T-helper 2 cell treated with Interferon-gamma antibody and Interleukin-4, amounts not matched to agents 5 μg/mL and 100 μg/mL, for 36 hours (primary cell): ENCODE measurements around the gene ZC3H7B.

Experiments
- DNase-seq: peaks from one replicate; pipeline ENCODE4 v3.0.0; 2021; ENCODE audit warnings: low spot score
- H3K27ac Mint-ChIP-seq: one replicate; pipeline ENCODE4 v1.8.0; 2021; ENCODE audit warnings: mild to moderate bottlenecking, mixed read lengths
- H3K27me3 Mint-ChIP-seq: one replicate; pipeline ENCODE4 v1.8.0; 2021; ENCODE audit warnings: low read depth, mixed read lengths
- H3K36me3 Mint-ChIP-seq: one replicate; pipeline ENCODE4 v1.8.0; 2021; ENCODE audit warnings: low read depth, mixed read lengths
- H3K4me1 Mint-ChIP-seq: one replicate; pipeline ENCODE4 v1.8.0; 2021; ENCODE audit warnings: low read depth, mixed read lengths
- H3K4me3 Mint-ChIP-seq: one replicate; pipeline ENCODE4 v1.8.0; 2022; ENCODE audit warnings: mild to moderate bottlenecking, moderate library complexity, mixed read lengths
- H3K9me3 Mint-ChIP-seq: one replicate; pipeline ENCODE4 v1.8.0; 2021; ENCODE audit warnings: mixed read lengths

The ZC3H7B gene

DNA sequence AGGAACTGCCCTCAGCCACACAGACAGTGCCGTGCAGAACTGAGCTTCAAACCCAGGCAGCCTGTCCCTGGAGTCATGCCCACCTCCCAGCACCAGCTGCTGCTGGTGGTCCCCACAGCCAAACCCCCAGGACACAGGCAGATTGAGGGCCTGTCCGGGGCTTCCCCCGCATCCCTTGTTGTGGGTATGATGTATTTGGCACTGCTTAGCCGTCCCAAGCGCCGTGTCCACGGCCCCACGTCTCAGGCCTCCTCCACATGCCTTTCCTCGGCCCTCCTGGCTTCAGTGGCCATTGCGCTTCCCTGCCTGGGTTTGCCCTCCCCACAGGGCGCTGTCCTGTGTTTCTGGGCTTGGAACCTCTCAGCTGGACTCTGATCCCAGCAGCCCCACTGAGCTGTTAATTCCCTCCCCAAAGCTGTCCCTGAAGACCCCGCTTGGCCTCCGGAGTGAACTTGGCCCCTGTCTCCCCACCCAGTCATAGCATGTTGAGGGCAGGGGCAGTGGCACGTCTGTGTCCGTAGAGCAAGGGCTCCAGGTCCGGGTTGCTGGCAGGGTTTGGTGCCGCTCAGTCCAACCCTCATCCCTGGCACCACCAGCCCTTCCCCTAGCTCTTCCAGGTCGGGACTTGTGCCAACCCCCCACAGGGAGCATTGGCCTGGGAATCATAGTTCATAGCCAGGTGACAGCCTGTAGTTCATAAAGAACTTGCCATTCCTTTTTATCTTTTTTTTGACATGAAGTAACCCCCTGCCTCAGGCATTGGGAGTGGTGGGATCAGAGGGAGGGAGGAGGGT, 45.9 kb downstream of the ZC3H7B start:
- Mint-ChIP-seq H3K36me3 (peaks cover 29% of the 10 kb centered on the region), H3K27me3 (no peaks in the 10 kb centered on the region), H3K4me3 (no peak overlapping the region), H3K27ac (no peak overlapping the region), H3K9me3 (no peaks in the 10 kb centered on the region), H3K4me1 (no peaks in the 10 kb centered on the region)
- no peak for DNase-seq

GRCh38 chr22:41348964-41349484, 47.7 kb downstream of the ZC3H7B start:
- Mint-ChIP-seq H3K27me3 (no peaks in the 10 kb centered on the region), H3K27ac (no peak overlapping the region), H3K9me3 (no peaks in the 10 kb centered on the region), H3K4me1 (no peaks in the 10 kb centered on the region), H3K36me3 (peaks cover 31% of the 10 kb centered on the region), H3K4me3 (no peak overlapping the region)
- no peak for DNase-seq

- DNase-seq: no peak
- Mint-ChIP-seq H3K27ac (peak overlapping the region; percentile 15), H3K27me3 (no peaks in the 10 kb centered on the region), H3K36me3 (peaks cover 28% of the 10 kb centered on the region), H3K4me3 (no peak overlapping the region), H3K9me3 (no peaks in the 10 kb centered on the region), H3K4me1 (no peaks in the 10 kb centered on the region)
These were observed 48.8 kb downstream of the ZC3H7B start for GRCh38 chr22:41350087-41350486.

- Mint-ChIP-seq H3K9me3 (no peaks in the 10 kb centered on the region), H3K4me1 (no peaks in the 10 kb centered on the region), H3K36me3 (peaks cover 28% of the 10 kb centered on the region), H3K27ac (no peak overlapping the region), H3K27me3 (no peaks in the 10 kb centered on the region), H3K4me3 (no peak overlapping the region)
- no peak for DNase-seq
These were observed 49.7 kb downstream of the ZC3H7B start for GRCh38 chr22:41351011-41351410.

- Mint-ChIP-seq H3K27ac (no peak overlapping the region), H3K9me3 (no peaks in the 10 kb centered on the region), H3K36me3 (peaks cover 30% of the 10 kb centered on the region), H3K4me1 (no peaks in the 10 kb centered on the region), H3K27me3 (no peaks in the 10 kb centered on the region), H3K4me3 (no peak overlapping the region)
- no peak for DNase-seq
These were observed 50.7 kb downstream of the ZC3H7B start for GRCh38 chr22:41352058-41352457.

DNA sequence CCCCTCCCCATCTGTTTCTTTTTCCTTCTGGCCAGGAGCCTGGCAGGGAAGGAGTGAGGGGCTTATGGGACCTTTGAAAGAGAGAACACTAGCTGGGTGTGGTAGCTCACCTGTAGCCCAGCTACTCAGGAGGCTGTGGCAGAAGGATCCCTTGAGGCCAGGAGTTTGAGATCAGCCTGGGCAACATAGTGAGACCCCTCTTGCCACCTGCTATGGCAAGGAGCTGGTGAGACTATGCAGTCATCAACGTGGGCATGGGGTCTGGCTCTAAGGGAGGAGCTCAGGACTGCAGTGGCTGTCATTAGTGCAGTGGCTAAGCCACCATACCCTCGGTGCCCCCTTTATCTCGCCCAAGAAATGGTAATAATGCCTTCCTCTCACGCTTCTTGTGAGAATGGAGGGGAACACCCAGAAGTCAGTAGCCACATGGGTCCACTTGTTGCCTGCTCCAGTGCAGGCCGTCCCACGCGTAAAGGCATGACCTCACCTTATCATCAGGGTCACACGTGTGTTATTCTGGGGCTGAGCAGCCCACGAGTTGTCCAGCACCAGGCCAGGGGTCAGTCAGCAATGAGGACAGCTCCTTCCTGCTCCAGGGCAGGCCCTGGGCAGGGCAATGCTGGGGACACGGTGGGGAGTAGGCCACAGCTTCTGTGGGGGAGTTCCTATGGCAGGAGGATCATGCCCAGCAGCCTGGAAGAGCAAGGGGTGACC, 52.7 kb downstream of the ZC3H7B start:
- no peak overlapping the region for H3K4me3 Mint-ChIP-seq
- H3K27ac Mint-ChIP-seq: no peak overlapping the region
- H3K9me3 Mint-ChIP-seq: no peaks in the 10 kb centered on the region

GRCh38 chr22:41354979-41355378, 53.7 kb downstream of the ZC3H7B start:
- DNase-seq: no peak
- Mint-ChIP-seq H3K27ac (no peak overlapping the region), H3K9me3 (no peaks in the 10 kb centered on the region), H3K36me3 (peaks cover 24% of the 10 kb centered on the region), H3K4me3 (no peak overlapping the region), H3K4me1 (no peaks in the 10 kb centered on the region), H3K27me3 (no peaks in the 10 kb centered on the region)

More for the DNA sequence above, 52.7 kb downstream of the ZC3H7B start:
- Mint-ChIP-seq H3K36me3 (peaks cover 23% of the 10 kb centered on the region), H3K4me1 (no peaks in the 10 kb centered on the region), H3K27me3 (no peaks in the 10 kb centered on the region)
- DNase-seq: no peak

DNA sequence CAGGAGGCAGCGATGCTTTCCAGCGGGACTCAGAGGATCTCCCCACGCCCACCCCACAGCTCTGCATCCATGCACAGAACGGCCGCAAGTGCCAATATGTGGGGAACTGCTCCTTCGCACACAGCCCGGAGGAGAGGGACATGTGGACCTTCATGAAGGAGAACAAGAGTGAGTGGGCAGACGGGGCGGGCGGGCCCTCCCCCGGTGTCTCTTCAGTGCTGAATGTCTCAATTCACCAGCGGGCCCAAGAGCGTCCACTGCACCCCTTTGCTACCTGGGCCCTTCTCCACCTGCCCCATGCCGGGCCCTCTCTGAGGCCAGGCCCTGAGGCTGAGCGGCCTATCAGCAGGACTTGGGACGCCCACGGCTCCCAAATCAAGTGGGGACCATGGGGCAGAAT, 54.6 kb downstream of the ZC3H7B start:
- no peak for DNase-seq
- Mint-ChIP-seq H3K36me3 (peaks cover 17% of the 10 kb centered on the region), H3K4me1 (no peaks in the 10 kb centered on the region), H3K27ac (no peak overlapping the region), H3K9me3 (no peaks in the 10 kb centered on the region), H3K4me3 (no peak overlapping the region), H3K27me3 (no peaks in the 10 kb centered on the region)

- Mint-ChIP-seq H3K36me3 (peaks cover 17% of the 10 kb centered on the region), H3K4me3 (no peak overlapping the region), H3K27me3 (no peaks in the 10 kb centered on the region), H3K9me3 (no peaks in the 10 kb centered on the region), H3K4me1 (no peaks in the 10 kb centered on the region), H3K27ac (no peak overlapping the region)
- DNase-seq: no peak
These were observed 55.2 kb downstream of the ZC3H7B start for GRCh38 chr22:41356430-41357028.

DNA sequence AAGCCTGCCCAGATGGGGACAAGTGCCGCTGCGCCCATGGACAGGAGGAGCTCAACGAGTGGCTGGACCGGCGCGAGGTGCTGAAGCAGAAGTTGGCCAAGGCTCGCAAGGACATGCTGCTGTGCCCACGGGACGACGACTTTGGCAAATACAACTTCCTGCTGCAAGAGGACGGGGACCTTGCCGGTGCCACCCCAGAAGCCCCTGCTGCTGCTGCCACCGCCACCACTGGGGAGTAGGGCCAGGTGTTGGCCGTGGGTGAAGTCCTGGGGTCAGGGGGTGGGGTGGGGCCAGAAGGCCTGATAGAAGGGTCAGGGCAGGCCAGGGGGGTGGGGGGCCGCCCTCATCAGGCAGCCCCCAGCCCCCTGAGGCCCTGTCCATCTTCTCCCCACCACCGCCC, 55.9 kb downstream of the ZC3H7B start:
- Mint-ChIP-seq H3K4me1 (no peaks in the 10 kb centered on the region), H3K27ac (no peak overlapping the region), H3K36me3 (peaks cover 14% of the 10 kb centered on the region), H3K9me3 (no peaks in the 10 kb centered on the region), H3K27me3 (no peaks in the 10 kb centered on the region), H3K4me3 (no peak overlapping the region)
- DNase-seq: no peak

DNA sequence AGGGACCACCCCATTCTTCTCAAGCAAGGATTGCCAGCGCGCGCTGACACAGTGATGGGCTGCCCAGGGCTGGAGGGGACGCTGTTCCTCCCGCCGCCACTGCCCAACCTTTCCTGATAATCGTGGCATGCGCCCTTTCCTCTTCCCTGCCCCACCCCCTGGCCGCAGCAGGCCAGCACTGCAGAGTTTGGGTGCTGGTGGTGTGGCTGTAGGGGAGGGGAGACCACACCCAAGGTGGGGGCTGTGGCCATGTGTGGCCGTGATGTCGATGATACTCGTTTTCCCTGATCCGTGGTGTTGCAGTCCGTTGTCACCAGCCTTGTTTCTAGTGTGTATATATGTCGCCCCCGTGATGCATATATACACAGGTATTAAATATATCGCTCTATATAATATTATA, 57.6 kb downstream of the ZC3H7B start:
- Mint-ChIP-seq H3K27me3 (no peaks in the 10 kb centered on the region), H3K27ac (no peak overlapping the region), H3K4me3 (no peak overlapping the region), H3K9me3 (no peaks in the 10 kb centered on the region), H3K4me1 (no peaks in the 10 kb centered on the region), H3K36me3 (peaks cover 9% of the 10 kb centered on the region)
- no peak for DNase-seq

GRCh38 chr22:41359376-41359775, 58.1 kb downstream of the ZC3H7B start:
- Mint-ChIP-seq H3K36me3 (peaks cover 9% of the 10 kb centered on the region), H3K9me3 (no peaks in the 10 kb centered on the region), H3K4me3 (no peak overlapping the region), H3K4me1 (no peaks in the 10 kb centered on the region), H3K27ac (no peak overlapping the region), H3K27me3 (no peaks in the 10 kb centered on the region)
- DNase-seq: no peak

DNA sequence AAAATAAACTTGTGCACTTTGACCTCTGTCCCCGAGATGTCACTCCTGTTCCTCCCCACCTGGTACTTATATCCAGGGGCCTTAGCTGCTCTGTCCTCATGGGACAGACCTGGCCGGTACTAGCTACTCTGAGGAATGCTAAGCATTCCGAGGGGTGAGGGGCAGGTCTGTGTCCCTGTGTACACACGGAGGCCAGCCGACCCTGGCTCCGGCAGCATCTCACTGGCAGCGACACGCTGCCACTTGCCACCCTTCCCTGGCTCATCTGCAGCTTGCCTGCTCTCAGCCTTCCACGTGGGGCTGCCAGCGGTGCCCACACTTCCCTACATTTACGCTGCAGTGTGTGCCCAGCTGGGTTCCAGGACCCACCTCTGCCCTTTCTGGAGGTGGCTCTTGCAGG, 58.8 kb downstream of the ZC3H7B start:
- no peaks in the 10 kb centered on the region for H3K9me3 Mint-ChIP-seq
- no peak overlapping the region for H3K4me3 Mint-ChIP-seq
- H3K27ac Mint-ChIP-seq: no peak overlapping the region
- H3K4me1 Mint-ChIP-seq: no peaks in the 10 kb centered on the region
- no peak for DNase-seq
- H3K27me3 Mint-ChIP-seq: no peaks in the 10 kb centered on the region
- peaks cover 8% of the 10 kb centered on the region for H3K36me3 Mint-ChIP-seq

DNA sequence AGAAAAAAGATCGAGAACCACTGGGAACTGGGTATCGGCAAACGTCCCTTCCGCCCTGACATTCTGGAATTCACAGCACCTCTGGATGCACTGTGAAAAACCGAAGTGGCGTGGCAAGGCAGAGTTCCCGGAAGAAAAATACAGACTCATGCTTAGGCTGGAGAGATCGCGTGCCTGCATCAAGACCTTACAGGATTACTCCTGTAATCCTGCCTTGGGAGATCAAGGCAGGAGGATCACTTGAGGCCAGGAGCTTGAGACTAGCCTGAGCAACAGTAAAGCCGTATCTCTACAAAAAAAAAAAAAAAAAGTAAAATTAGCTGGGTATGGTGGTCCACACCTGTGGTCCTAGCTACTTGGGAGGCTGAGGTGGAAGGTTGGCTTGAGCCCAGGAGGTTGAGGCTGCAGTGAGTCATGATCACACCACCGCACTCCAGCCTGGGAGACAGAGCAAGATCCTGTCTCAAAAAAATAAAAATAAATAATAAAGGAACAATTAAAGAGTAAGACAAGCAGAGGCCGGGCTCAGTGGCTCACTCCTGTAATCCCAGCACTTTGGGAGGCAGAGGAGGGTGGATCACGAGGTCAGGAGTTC, 60.5 kb downstream of the ZC3H7B start:
- Mint-ChIP-seq H3K27ac (no peak overlapping the region), H3K4me1 (no peaks in the 10 kb centered on the region), H3K36me3 (peaks cover 6% of the 10 kb centered on the region), H3K9me3 (no peaks in the 10 kb centered on the region), H3K4me3 (no peak overlapping the region), H3K27me3 (peaks cover 6% of the 10 kb centered on the region)
- DNase-seq: no peak
